H1 (cell line): ENCODE measurements around the gene ARHGAP25. TPM values are rescaled to one million over a fixed set of nuclear protein-coding genes. Genes with fewer than 3 reads are reported as not detected.

ENCODE experiments used
- CHD7 ChIP-seq: fragments of 300-600 bp; sonication (generic); IDR thresholded peaks from 2 replicates; pipeline ENCODE4 v1.7.1; 2012; ENCODE audit warnings: low read length, moderate library complexity, mild to moderate bottlenecking, inconsistent platforms; ENCODE audit not compliant: insufficient replicate concordance
- polyA plus RNA-seq, 7 experiments: library from polyadenylated mRNA; depleted of rRNA in 3 of 7; stranded (reverse) in 5 of 7; unstranded in 2 of 7; fragments of >200 nt in 5 of 7; fragments of 200-250 nt in 2 of 7; gene quantifications; 1 replicate in 5 of 7; 2 replicates in 1 of 7; 4 replicates in 1 of 7; pipeline versions ENCODE4 v1.2.1 to v1.2.3, GENCODE V29; 2011 to 2013; ENCODE audit warnings: missing spikeins in 2 of 7, mixed read lengths in 2 of 7
- total RNA-seq: library from RNA; stranded (reverse); fragmentation: NEBNext Ultra II Directional; extraction: Animal tissue kit (Norgen Biotek cat#: 25700); gene quantifications from 2 replicates; pipeline ENCODE4 v1.2.1, GENCODE V29; 2021

The ARHGAP25 gene
- total and polyA plus RNA-seq, 2 of the 8 experiments (the other 6 are each of a cell fraction or from before 2014, with no cell fraction given), result 1.00 to 1.2 TPM

GRCh38 chr2:68824831-68825230 lies 90.2 kb downstream of the ARHGAP25 start (continued):
- TF ChIP-seq CHD7, result no peak
- TF ChIP-seq, all 59 proteins: peak for 0
